Gastrocnemius medialis (tissue), 4 donors: Measurements from ENCODE around the gene SIAH3. TPM values are rescaled to one million over a fixed set of nuclear protein-coding genes. Genes with fewer than 3 reads are reported as not detected.

ENCODE experiments used
- ATAC-seq, 2 donors: fragments of 150-250 bp; one replicate each; pipeline ENCODE4 v1.9.1; 2016
- DNase-seq, 2 donors: peaks; one replicate each; pipeline ENCODE4 v3.0.0-alpha.2; 2019
- H3K27ac ChIP-seq, 4 donors: fragments of 200-600 bp; sonication (generic); 1 replicate in 1 of 4; 2 replicates in 3 of 4; pipeline ENCODE4 v1.5.1; 2016 to 2018; ENCODE audit warnings: mild to moderate bottlenecking in 2 of 4, moderate library complexity in 1 of 4
- H3K27me3 ChIP-seq, 3 donors: fragments of 200-600 bp; sonication (generic) in 2 of 3; 1 replicate in 1 of 3; 2 replicates in 2 of 3; pipeline versions ENCODE4 v1.5.1 to v1.6.0; 2016 to 2019; ENCODE audit warnings: mild to moderate bottlenecking in 1 of 3, moderate library complexity in 1 of 3
- H3K36me3 ChIP-seq, 2 donors: fragments of 200-600 bp; sonication (generic) in 1 of 2; one replicate each; pipeline ENCODE4 v1.5.1; 2017 to 2018
- H3K4me1 ChIP-seq, 2 donors: fragments of 200-600 bp; sonication (generic) in 1 of 2; one replicate each; pipeline ENCODE4 v1.5.1; 2016 to 2017; ENCODE audit warnings: mild to moderate bottlenecking in 2 of 2
- H3K4me3 ChIP-seq, 4 donors: fragments of 200-600 bp; sonication (generic) in 3 of 4; 1 replicate in 1 of 4; 2 replicates in 3 of 4; pipeline ENCODE4 v1.5.1; 2016 to 2019; ENCODE audit warnings: mild to moderate bottlenecking in 2 of 4
- H3K9me3 ChIP-seq, 3 donors: fragments of 200-600 bp; sonication (generic) in 2 of 3; 1 replicate in 1 of 3; 2 replicates in 2 of 3; pipeline ENCODE4 v1.5.1; 2016 to 2019
- POLR2A ChIP-seq, 2 donors: fragments of 450-650 bp; IDR thresholded peaks; one replicate each; pipeline ENCODE4 v1.6.1; 2017; ENCODE audit warnings: antibody characterized with exemption in 2 of 2, mild to moderate bottlenecking in 2 of 2, moderate library complexity in 2 of 2
- in situ Hi-C, 4 donors: fragments of 200-750 bp; cut with MboI; loops; one replicate each; pipeline versions ENCODE4 v1.15.0 to v1.8.0; 2017; ENCODE audit warnings: low sequenced_read_pairs in 4 of 4
- intact Hi-C: fragments of 100-400 bp; cut with DNase I; formaldehyde crosslinking; loops from one replicate; pipeline ENCODE4 v1.15.1; 2023; ENCODE audit warnings: low total_unique reads
- total RNA-seq, 4 donors: library from RNA; depleted of rRNA; stranded (reverse); fragments of >200 nt; gene quantifications; one replicate each; pipeline versions ENCODE4 v1.1.0 to v1.2.3, GENCODE V29; 2016
- TF ChIP-seq, protein P1 (sequence below), 5 experiments: fragments of 450-650 bp in 3 of 5; fragments of 200-600 bp in 2 of 5; sonication (generic) in 2 of 5; IDR thresholded peaks in 4 of 5; conservative IDR thresholded peaks in 1 of 5; 1 replicate in 4 of 5; 2 replicates in 1 of 5; pipeline ENCODE4 v1.5.1; 2016 to 2019; ENCODE audit warnings: antibody characterized with exemption in 5 of 5, mild to moderate bottlenecking in 3 of 5, moderate library complexity in 3 of 5

The SIAH3 gene
- total RNA-seq, 4 donors from 2014 or later: not detected

DNA sequence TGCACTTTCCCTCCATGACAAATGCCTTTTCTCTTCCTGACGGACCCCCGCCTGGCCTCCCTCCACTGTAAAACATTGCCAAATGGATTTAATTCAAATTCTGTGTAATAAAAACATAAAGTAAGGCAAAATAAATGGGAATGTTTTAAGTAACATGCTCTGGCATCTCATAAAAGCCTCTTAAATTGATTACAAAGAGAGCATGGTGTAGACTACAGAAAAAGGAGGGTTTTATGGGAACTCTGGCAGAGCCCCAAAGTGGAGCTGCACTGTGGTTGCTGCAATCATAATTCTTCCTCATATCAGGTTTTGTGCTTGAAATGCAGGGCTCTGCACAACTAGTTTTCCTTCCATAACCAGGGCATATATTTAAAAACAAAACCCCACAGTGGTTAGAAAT is 44.3 kb upstream of the SIAH3 start:
- in situ Hi-C loops: no loop called here

DNA sequence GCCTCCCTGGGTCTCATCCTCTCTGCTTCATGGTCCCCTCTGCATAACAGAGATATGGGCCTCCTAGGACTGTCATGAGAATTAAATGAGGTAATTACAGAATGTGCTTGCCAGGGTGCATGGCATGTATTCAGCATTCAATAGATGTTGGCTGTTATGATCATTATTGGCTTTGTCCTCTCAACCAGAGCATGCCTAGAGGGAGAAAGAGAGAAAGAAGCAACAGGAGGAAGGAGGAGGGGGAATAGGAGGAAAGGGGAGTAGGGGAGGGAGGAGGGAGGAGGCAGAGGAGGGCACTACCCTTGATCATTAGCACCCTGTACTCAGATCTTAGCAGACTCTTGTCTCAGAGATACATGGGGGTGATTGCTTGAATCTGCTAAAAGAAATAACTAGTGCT is 41.0 kb upstream of the SIAH3 start:
- Histone ChIP-seq H3K36me3 (no peaks in the 10 kb centered on the region), H3K9me3 (no peaks in the 10 kb centered on the region), H3K27me3 (no peaks in the 10 kb centered on the region), H3K4me3 (no peak overlapping the region), H3K4me1 (peaks cover 0 to 5% of the 10 kb centered on the region in 2 donors), H3K27ac (no peak overlapping the region)
- no peak for TF ChIP-seq POLR2A (IDR thresholded peaks at IDR 0.05)
- TF ChIP-seq, protein P1, sequence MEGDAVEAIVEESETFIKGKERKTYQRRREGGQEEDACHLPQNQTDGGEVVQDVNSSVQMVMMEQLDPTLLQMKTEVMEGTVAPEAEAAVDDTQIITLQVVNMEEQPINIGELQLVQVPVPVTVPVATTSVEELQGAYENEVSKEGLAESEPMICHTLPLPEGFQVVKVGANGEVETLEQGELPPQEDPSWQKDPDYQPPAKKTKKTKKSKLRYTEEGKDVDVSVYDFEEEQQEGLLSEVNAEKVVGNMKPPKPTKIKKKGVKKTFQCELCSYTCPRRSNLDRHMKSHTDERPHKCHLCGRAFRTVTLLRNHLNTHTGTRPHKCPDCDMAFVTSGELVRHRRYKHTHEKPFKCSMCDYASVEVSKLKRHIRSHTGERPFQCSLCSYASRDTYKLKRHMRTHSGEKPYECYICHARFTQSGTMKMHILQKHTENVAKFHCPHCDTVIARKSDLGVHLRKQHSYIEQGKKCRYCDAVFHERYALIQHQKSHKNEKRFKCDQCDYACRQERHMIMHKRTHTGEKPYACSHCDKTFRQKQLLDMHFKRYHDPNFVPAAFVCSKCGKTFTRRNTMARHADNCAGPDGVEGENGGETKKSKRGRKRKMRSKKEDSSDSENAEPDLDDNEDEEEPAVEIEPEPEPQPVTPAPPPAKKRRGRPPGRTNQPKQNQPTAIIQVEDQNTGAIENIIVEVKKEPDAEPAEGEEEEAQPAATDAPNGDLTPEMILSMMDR (IDR thresholded peaks at IDR 0.05 in 4 of 5, conservative IDR thresholded peaks at IDR 0.05 in 1 of 5): no peak
- DNase-seq (no peak), ATAC-seq (no peak)
- in situ Hi-C loops (no loop called here), intact Hi-C loops (no loop called here)

More for the DNA sequence above, 44.3 kb upstream of the SIAH3 start:
- Histone ChIP-seq H3K27ac (no peak overlapping the region), H3K4me3 (no peak overlapping the region), H3K27me3 (no peaks in the 10 kb centered on the region), H3K9me3 (no peaks in the 10 kb centered on the region), H3K36me3 (no peaks in the 10 kb centered on the region), H3K4me1 (peaks cover 0 to 5% of the 10 kb centered on the region in 2 donors)
- no peak for TF ChIP-seq POLR2A (IDR thresholded peaks at IDR 0.05)
- ATAC-seq (no peak), DNase-seq (no peak)
- intact Hi-C loops: no loop called here

DNA sequence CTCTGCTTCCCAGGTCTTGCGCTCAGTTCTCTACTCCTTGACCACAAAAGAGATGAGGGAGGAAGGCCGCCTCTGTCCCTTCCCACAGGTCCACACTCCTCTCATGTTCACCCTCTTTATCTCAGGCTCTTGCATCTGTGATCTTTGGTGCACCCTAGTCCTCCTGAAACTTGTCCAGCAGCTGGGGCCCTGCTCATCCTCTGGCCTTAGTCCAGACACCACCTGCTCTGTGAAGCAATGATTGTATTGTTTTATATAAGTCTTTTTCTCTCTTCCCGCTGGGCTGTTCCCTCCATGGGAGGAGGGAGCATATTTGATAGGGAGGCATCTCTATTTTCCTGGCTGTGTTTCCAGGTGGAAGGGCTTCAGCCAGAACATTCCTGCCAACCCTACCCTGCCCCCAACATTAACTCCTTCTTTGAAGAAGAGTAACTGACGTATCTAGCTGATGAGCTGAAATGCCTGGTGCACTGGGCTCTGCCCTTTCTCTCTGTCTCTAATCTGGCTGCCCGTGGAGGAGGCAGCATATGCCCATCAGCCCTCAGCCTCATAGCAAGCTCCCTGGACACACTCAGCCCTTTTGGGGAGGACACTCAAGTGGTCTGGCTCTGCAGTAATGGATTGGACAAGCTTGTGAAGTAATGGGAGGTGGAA is 38.2 kb upstream of the SIAH3 start:
- in situ Hi-C loops: no loop called here
- DNase-seq (peak in 1 of 2 donors; percentile 16), ATAC-seq (no peak)
- Histone ChIP-seq H3K9me3 (no peaks in the 10 kb centered on the region), H3K27ac (no peak overlapping the region), H3K4me1 (no peaks in the 10 kb centered on the region), H3K4me3 (no peak overlapping the region), H3K27me3 (no peaks in the 10 kb centered on the region), H3K36me3 (no peaks in the 10 kb centered on the region)
- intact Hi-C loops: no loop called here
- TF ChIP-seq, protein P1 (IDR thresholded peaks at IDR 0.05 in 4 of 5, conservative IDR thresholded peaks at IDR 0.05 in 1 of 5): no peak
- no peak for TF ChIP-seq POLR2A (IDR thresholded peaks at IDR 0.05)

DNA sequence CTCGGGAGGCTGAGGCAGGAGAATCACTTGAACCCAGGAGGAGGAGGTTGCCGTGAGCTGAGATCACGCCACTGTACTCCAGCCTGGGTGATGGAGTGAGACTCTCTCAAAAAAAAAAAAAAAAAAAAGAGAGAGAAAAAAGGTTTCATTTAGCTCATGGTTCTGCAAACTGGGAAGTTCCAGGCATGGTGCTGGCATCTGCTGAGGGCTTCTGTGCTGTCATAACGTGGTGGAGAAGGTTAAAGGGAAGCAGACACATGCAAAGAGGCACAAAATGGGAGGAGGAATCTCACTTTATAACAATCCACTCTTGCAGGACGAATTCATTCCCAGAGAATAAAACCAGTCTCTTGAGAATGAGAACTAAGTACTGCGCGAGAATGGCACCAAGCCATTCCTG is 34.9 kb upstream of the SIAH3 start:
- no peaks in the 10 kb centered on the region for H3K36me3 ChIP-seq
- H3K27me3 ChIP-seq: no peaks in the 10 kb centered on the region
- in situ Hi-C loops: no loop called here
- intact Hi-C loops: no loop called here
- TF ChIP-seq POLR2A (IDR thresholded peaks at IDR 0.05): no peak
- TF ChIP-seq, protein P1 (IDR thresholded peaks at IDR 0.05 in 4 of 5, conservative IDR thresholded peaks at IDR 0.05 in 1 of 5): no peak
- H3K4me3 ChIP-seq: no peak overlapping the region
- H3K4me1 ChIP-seq: no peaks in the 10 kb centered on the region
- no peaks in the 10 kb centered on the region for H3K9me3 ChIP-seq
- H3K27ac ChIP-seq: no peak overlapping the region
- ATAC-seq: no peak
- DNase-seq: no peak

DNA sequence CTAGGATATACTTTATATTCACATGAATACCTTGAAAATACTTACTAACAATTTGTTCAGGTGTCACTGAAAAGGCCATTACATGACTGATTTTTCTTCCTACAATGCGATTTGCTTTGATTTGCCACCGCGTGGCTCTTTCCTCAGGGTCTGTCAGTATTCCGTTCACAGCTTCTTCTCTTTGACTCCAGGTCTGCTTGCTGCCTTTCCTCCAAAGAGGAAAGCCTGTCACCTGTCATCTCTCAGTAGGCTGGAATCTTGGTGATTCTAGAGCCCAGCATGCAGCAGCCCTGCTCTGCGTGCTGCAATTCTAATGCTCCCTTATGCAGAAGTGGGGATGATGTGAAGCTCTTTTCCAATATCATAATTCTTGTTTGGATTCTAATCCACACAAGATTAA is 33.6 kb upstream of the SIAH3 start:
- H3K9me3 ChIP-seq: no peaks in the 10 kb centered on the region
- no peaks in the 10 kb centered on the region for H3K27me3 ChIP-seq
- H3K27ac ChIP-seq: no peak overlapping the region
- DNase-seq: no peak
- no peak overlapping the region for H3K4me3 ChIP-seq
- intact Hi-C loops: no loop called here
- no peak for TF ChIP-seq POLR2A (IDR thresholded peaks at IDR 0.05)
- TF ChIP-seq, protein P1 (IDR thresholded peaks at IDR 0.05 in 4 of 5, conservative IDR thresholded peaks at IDR 0.05 in 1 of 5): no peak
- H3K36me3 ChIP-seq: no peaks in the 10 kb centered on the region
- in situ Hi-C loops: no loop called here
- no peak for ATAC-seq
- no peaks in the 10 kb centered on the region for H3K4me1 ChIP-seq
